Hematopoietic multipotent progenitor cell treated with erythropoietin and hydrocortisone succinate and interleukin-3 and kit ligand, for 17 days (in vitro differentiated cells): ENCODE results near the gene TBCC.

Experiments used
- DNase-seq: peaks from one replicate; pipeline ENCODE4 v3.0.0-alpha.2; 2015; ENCODE audit warnings: low spot score

Gene TBCC

DNA sequence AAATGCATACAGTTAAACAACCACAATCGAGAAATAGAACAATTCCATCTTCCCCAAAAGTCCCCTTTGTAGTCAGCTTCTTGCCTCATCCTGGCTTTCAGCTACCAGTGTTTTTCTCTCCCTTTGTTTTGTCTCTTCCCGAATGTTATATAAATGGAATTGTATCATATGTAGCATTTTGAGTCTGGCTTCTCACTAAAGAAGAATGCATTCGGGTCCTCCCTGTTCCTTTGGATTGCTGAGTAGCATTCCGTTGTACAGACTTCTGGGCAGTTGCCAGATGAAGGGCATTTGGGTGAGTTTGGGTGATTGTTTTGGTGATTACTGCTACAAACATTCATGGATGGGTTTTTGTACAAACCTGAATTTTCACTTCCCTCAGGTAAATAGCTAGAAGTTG lies 51.3 kb downstream of the TBCC start:
- DNase-seq: no peak
